Natural killer cell (primary cell): Measurements from ENCODE around the gene PLCB1. TPM values are rescaled to one million over a fixed set of nuclear protein-coding genes. Genes with fewer than 3 reads are reported as not detected.

ENCODE experiments used
- ATAC-seq, 3 donors: fragments of 150-1000 bp in 2 of 3; fragments of 200-7000 bp in 1 of 3; cut with Tn5 transposase; 1 replicate in 1 of 3; 2 replicates in 2 of 3; pipeline ENCODE4 v1.10.0; 2021; ENCODE audit warnings: mild to moderate bottlenecking in 2 of 3, moderate library complexity in 2 of 3
- DNase-seq, 2 donors: peaks; one replicate each; pipeline versions ENCODE4 v3.0.0 to v3.0.0-alpha.2; 2013 to 2021; ENCODE audit warnings: mixed read lengths in 1 of 2
- H3K27ac ChIP-seq: one replicate; pipeline ENCODE4 v1.5.1; 2013; ENCODE audit warnings: mild to moderate bottlenecking, low read length
- H3K27me3 ChIP-seq: one replicate; pipeline ENCODE4 v1.6.1; 2013; ENCODE audit warnings: low read length; ENCODE audit not compliant: control insufficient read depth, insufficient read depth
- H3K36me3 ChIP-seq: one replicate; pipeline ENCODE4 v1.6.1; 2013; ENCODE audit warnings: low read length; ENCODE audit not compliant: control insufficient read depth, insufficient read depth
- H3K4me1 ChIP-seq: one replicate; pipeline ENCODE4 v1.6.1; 2013; ENCODE audit warnings: low read length; ENCODE audit not compliant: control insufficient read depth, insufficient read depth
- H3K4me3 ChIP-seq: one replicate; pipeline ENCODE4 v1.5.1; 2013; ENCODE audit warnings: low read length
- H3K9me3 ChIP-seq: one replicate; pipeline ENCODE4 v1.6.1; 2013; ENCODE audit warnings: low read length; ENCODE audit not compliant: control insufficient read depth, insufficient read depth
- H3K27ac Mint-ChIP-seq, 2 donors: one replicate each; pipeline ENCODE4 v1.8.0; 2022; ENCODE audit warnings: mild to moderate bottlenecking in 2 of 2, mixed read lengths in 2 of 2, moderate library complexity in 1 of 2
- H3K27me3 Mint-ChIP-seq, 2 donors: one replicate each; pipeline ENCODE4 v1.8.0; 2022; ENCODE audit warnings: low read depth in 2 of 2, mixed read lengths in 2 of 2
- H3K36me3 Mint-ChIP-seq: one replicate; pipeline ENCODE4 v1.8.0; 2022; ENCODE audit warnings: mixed read lengths
- H3K4me1 Mint-ChIP-seq, 2 donors: one replicate each; pipeline ENCODE4 v1.8.0; 2022; ENCODE audit warnings: mixed read lengths in 2 of 2
- H3K4me3 Mint-ChIP-seq: one replicate; pipeline ENCODE4 v1.8.0; 2022; ENCODE audit warnings: mild to moderate bottlenecking, moderate library complexity, mixed read lengths
- H3K9me3 Mint-ChIP-seq, 2 donors: one replicate each; pipeline ENCODE4 v1.8.0; 2022; ENCODE audit warnings: mixed read lengths in 2 of 2
- CTCF ChIP-seq: fragments of 200-600 bp; IDR thresholded peaks from one replicate; pipeline ENCODE4 v1.8.0; 2022; ENCODE audit warnings: antibody characterized with exemption
- WGBS: methylation state at CpG from one replicate; pipeline ENCODE4 v1.1.7; 2013; ENCODE audit warnings: missing lambda C conversion rate; ENCODE audit not compliant: insufficient coverage; 5-methylcytosine and 5-hydroxymethylcytosine counted together
- intact Hi-C: fragments of 100-400 bp; cut with micrococcal nuclease; formaldehyde crosslinking; loops from one replicate; pipeline ENCODE4 v1.14.2; 2022
- total RNA-seq, 4 donors: library from RNA; stranded (reverse); fragments of 120-200 nt in 1 of 4; gene quantifications; one replicate each; pipeline versions ENCODE4 v1.2.3 to v1.2.4, GENCODE V29; 2013 to 2022

PLCB1 gene
- total RNA-seq, 3 donors from 2014 or later (not counting 1 experiment from before 2014, with no cell fraction given) = 48.7 to 66.2 (median 57.7) TPM

DNA sequence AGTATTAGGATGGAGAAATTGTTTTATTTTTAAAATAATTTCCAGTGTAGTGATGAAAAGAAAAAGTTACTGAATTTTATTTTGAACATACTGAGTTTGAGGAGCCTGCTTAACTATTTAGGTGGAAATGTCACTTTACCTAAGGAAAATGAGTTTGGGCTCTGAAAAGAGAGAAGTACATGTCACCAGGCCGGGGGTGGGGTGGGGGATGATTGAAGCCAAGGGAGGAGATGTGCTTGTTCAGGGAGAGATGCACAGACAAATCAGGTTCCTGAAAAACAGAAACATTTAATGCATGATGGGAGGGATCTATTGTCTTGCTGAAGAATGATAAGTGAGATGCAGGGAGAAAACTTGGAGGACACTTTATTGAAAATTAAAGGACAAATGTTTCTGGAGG, 71.3 kb downstream of the PLCB1 start:
- ATAC-seq (no peak), DNase-seq (no peak)
- WGBS = 86% methylated on average over 1 of the region's 1 CpG
- no peaks in the 10 kb centered on the region for H3K9me3 ChIP-seq
- H3K4me1 ChIP-seq = peaks cover 6% of the 10 kb centered on the region
- H3K4me3 Mint-ChIP-seq = no peak overlapping the region
- intact Hi-C loops = no loop called here
- H3K27me3 Mint-ChIP-seq = no peaks in the 10 kb centered on the region
- H3K4me1 Mint-ChIP-seq = peaks cover 14 to 21% of the 10 kb centered on the region in 2 donors
- no peaks in the 10 kb centered on the region for H3K27me3 ChIP-seq
- no peaks in the 10 kb centered on the region for H3K36me3 ChIP-seq
- H3K27ac ChIP-seq = no peak overlapping the region
- H3K9me3 Mint-ChIP-seq = no peaks in the 10 kb centered on the region
- TF ChIP-seq CTCF = no peak
- no peak overlapping the region for H3K4me3 ChIP-seq
- H3K36me3 Mint-ChIP-seq = no peaks in the 10 kb centered on the region
- H3K27ac Mint-ChIP-seq = no peak overlapping the region

DNA sequence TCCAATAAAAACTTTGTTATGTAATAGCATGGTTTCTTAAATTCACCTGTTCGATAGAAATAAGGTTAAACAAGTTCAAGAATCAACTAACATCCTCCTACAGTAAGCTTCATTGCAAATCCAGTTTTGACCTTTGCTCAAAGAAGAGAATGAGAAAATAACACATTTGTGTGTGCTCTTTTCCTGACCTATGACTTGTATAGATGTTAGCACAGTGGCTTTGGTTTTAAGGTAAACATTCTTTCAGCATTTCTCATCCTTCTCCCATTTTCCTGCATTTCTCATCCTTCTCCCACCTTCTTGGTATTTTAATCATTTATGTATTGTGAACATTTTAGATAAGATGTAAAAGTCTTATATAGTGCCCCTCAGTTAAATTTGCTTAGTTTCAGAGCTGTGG, 73.9 kb downstream of the PLCB1 start:
- H3K4me1 ChIP-seq = peaks cover 12% of the 10 kb centered on the region
- ATAC-seq = no peak
- intact Hi-C loops = no loop called here
- H3K4me3 ChIP-seq = no peak overlapping the region
- H3K27ac ChIP-seq = no peak overlapping the region
- H3K36me3 ChIP-seq = no peaks in the 10 kb centered on the region
- no peaks in the 10 kb centered on the region for H3K9me3 ChIP-seq
- no peak overlapping the region for H3K4me3 Mint-ChIP-seq
- no peak for TF ChIP-seq CTCF
- no peaks in the 10 kb centered on the region for H3K9me3 Mint-ChIP-seq
- H3K27ac Mint-ChIP-seq = no peak overlapping the region
- peaks cover 30 to 45% of the 10 kb centered on the region in 2 donors for H3K4me1 Mint-ChIP-seq
- WGBS = no CpG with 5 or more reads among the region's 1 CpG
- no peaks in the 10 kb centered on the region for H3K27me3 Mint-ChIP-seq
- no peaks in the 10 kb centered on the region for H3K36me3 Mint-ChIP-seq
- no peak for DNase-seq
- no peaks in the 10 kb centered on the region for H3K27me3 ChIP-seq

DNA sequence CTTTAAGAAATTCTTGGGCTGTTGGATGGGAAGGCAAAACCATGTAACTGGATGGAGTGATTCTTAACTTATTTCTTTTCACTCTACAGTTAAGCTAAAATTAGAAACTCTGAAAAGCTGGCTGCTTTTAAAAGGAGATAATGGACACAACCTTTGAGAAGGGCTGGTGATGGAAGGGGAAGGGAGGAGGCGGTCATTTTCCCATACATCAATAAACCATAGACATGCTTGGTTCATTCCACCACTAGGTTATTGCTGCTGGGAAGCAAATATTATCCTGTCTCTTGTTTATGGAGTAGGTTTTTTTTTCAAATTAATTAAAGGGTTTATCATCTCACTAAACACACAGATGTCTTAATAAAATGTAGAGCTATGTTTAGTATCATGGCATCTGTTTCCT, 76.2 kb downstream of the PLCB1 start:
- peaks cover 36 to 53% of the 10 kb centered on the region in 2 donors for H3K4me1 Mint-ChIP-seq
- DNase-seq (no peak), ATAC-seq (no peak)
- H3K27ac Mint-ChIP-seq = peak overlapping the region; percentile 68 to 74
- H3K4me1 ChIP-seq = peaks cover 15% of the 10 kb centered on the region
- intact Hi-C loops = no loop called here
- no peak overlapping the region for H3K27ac ChIP-seq
- no peaks in the 10 kb centered on the region for H3K27me3 Mint-ChIP-seq
- no peaks in the 10 kb centered on the region for H3K36me3 ChIP-seq
- WGBS = no CpG with 5 or more reads among the region's 1 CpG
- no peaks in the 10 kb centered on the region for H3K36me3 Mint-ChIP-seq
- no peak overlapping the region for H3K4me3 ChIP-seq
- H3K9me3 Mint-ChIP-seq = no peaks in the 10 kb centered on the region
- H3K27me3 ChIP-seq = no peaks in the 10 kb centered on the region
- TF ChIP-seq CTCF = no peak
- no peak overlapping the region for H3K4me3 Mint-ChIP-seq
- no peaks in the 10 kb centered on the region for H3K9me3 ChIP-seq

- Mint-ChIP-seq H3K9me3 (no peaks in the 10 kb centered on the region), H3K27ac (peak overlapping the region; percentile 68 to 74), H3K36me3 (no peaks in the 10 kb centered on the region), H3K27me3 (no peaks in the 10 kb centered on the region), H3K4me1 (peaks cover 41 to 61% of the 10 kb centered on the region in 2 donors), H3K4me3 (peak overlapping the region; percentile 37)
- Histone ChIP-seq H3K27ac (peak overlapping the region; percentile 30), H3K4me1 (peaks cover 18% of the 10 kb centered on the region), H3K36me3 (no peaks in the 10 kb centered on the region), H3K27me3 (no peaks in the 10 kb centered on the region), H3K4me3 (no peak overlapping the region), H3K9me3 (no peaks in the 10 kb centered on the region)
- ATAC-seq (peak; percentile 24 to 39 (median 35)), DNase-seq (no peak)
- intact Hi-C loops = no loop called here
- TF ChIP-seq CTCF = no peak
- WGBS = 0% methylated on average over 2 of the region's 2 CpGs
Measured at GRCh38 chr20:8209061-8209460, 77.0 kb downstream of the PLCB1 start.
